Gastrocnemius medialis (tissue), 4 donors: Measurements from ENCODE around the gene ACAP1.

Source experiments
- POLR2A ChIP-seq, 2 donors: fragments of 450-650 bp; IDR thresholded peaks; one replicate each; pipeline ENCODE4 v1.6.1; 2017; ENCODE audit warnings: antibody characterized with exemption in 2 of 2, mild to moderate bottlenecking in 2 of 2, moderate library complexity in 2 of 2
- TF ChIP-seq, protein P1 (sequence below), 5 experiments: fragments of 450-650 bp in 3 of 5; fragments of 200-600 bp in 2 of 5; sonication (generic) in 2 of 5; IDR thresholded peaks in 4 of 5; conservative IDR thresholded peaks in 1 of 5; 1 replicate in 4 of 5; 2 replicates in 1 of 5; pipeline ENCODE4 v1.5.1; 2016 to 2019; ENCODE audit warnings: antibody characterized with exemption in 5 of 5, mild to moderate bottlenecking in 3 of 5, moderate library complexity in 3 of 5

DNA sequence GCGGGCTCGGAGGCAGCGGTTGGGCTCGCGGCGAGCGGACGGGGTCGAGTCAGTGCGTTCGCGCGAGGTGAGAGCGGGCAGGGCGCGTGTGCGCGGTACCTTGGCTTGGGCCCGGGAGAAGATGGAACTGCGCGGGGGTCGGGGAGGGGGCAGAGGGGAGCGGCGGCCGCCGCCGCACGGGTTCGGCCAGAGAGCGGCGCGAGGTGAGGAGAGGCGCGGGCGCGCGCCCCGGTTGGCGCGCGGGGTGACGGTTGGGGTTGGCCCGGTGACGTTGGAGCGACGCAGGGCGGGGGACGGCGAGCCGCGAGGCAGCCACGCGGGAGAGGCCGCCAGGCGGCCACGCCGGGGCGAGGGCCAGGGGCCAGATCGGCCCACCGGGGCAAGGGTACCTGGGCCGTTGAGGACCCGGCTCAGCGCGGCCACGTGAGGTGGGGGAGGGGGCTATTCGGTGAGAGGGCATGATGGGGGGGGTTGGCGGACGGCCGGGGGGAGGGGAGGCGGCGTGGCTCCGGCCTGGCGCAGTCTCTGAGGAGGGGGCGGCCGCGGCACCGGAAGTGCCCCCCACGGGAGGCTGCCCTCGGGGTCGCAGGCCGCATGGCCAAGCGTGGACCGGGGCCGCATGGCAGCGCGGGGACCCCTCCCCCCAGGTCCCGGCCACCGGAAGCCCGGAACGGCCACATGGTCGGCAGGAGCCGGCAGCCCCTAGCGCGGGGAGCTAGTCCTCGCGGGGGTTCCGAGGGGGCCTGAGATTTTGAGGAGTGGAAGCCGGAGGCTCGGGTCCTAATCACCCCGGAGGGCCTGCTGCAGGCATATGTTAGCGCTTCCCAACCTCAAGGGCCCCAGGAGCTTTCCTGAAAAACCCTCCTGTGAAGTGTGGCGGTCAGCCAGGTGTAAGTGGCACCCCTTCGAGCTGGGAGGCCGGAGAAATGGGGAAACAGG lies 28.4 kb upstream of the ACAP1 start:
- TF ChIP-seq, protein P1, sequence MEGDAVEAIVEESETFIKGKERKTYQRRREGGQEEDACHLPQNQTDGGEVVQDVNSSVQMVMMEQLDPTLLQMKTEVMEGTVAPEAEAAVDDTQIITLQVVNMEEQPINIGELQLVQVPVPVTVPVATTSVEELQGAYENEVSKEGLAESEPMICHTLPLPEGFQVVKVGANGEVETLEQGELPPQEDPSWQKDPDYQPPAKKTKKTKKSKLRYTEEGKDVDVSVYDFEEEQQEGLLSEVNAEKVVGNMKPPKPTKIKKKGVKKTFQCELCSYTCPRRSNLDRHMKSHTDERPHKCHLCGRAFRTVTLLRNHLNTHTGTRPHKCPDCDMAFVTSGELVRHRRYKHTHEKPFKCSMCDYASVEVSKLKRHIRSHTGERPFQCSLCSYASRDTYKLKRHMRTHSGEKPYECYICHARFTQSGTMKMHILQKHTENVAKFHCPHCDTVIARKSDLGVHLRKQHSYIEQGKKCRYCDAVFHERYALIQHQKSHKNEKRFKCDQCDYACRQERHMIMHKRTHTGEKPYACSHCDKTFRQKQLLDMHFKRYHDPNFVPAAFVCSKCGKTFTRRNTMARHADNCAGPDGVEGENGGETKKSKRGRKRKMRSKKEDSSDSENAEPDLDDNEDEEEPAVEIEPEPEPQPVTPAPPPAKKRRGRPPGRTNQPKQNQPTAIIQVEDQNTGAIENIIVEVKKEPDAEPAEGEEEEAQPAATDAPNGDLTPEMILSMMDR (IDR thresholded peaks at IDR 0.05 in 4 of 5, conservative IDR thresholded peaks at IDR 0.05 in 1 of 5), result peak in 2 of 5 experiments; percentile 15 to 35
- TF ChIP-seq POLR2A (IDR thresholded peaks at IDR 0.05), result no peak
